Lung microvascular endothelial cell (primary cell): Measurements from ENCODE around the gene TMEM108. TPM values are rescaled to one million over a fixed set of nuclear protein-coding genes. Genes with fewer than 3 reads are reported as not detected.
A peak's percentile ranks its signal among the peaks of the same experiment; 100 is the strongest.

Experiments
- DNase-seq, 2 donors: peaks; one replicate each; pipeline versions ENCODE4 v3.0.0 to v3.0.0-alpha.2; 2010; ENCODE audit warnings: low read depth in 2 of 2
- total RNA-seq: library from RNA; depleted of rRNA; stranded (reverse); fragments of >200 nt; gene quantifications from 2 replicates; pipeline ENCODE4 v1.2.1, GENCODE V29; 2014

TMEM108 gene
- total RNA-seq, 1 donor from 2014 or later, result not detected

DNA sequence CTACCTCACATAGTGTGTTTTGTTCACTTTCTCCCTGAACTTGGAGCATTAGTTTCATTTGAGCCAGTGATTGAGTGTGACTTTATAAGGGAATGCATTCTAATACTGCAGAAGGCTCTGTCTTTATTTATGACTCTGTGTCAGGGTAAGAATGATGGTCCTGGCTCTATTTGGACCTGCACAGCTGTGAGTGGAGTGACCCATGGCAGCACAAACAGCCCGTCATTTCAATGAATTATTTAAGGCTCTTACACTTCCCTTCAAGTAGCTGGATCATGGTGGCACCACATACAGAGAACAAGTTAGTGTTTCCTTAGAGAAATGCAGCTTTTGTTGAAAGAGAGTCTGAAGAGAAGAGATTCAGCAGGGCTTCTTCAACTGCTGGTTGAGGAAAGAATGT is 16.4 kb downstream of the TMEM108 start:
- DNase-seq, result no peak

DNA sequence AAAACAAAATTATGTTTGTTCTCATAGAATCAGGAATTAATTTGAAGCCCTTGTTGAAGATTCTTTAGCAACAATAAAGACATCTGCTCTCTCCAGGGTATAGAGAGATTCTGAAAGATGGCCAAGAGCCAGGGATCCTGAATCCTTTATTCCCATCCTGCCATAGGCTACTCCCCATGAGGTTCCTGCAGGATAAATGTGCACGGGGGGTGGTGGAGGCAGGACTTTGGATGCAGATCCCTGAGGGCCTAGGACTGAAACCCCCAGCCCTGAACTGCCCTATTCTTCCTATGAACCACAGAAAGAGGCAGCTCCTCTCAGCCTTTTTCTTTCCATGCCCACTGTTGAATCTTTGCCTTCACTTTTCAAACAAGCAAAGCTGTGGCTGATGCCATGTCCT is 17.1 kb downstream of the TMEM108 start:
- DNase-seq, result no peak

DNA sequence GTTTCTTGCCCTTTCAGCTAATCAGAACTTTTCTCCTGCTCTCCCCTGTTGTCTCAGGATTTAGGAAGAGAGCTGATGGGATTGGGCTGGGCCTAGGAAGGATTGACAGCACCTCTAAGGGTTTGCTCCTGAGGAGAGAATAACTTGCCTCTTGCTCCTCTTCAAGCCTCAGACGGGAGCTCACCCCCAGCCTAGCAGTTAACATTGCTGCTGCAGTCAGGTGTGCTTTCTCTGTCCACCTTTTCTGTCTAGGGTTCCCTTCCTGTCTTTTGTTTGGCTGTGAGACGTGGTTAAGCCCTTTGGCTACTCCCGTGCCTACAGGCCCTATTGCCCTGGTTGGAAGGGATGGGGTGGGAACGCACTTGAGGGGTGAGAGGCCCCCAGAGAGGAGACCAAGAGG is 20.1 kb downstream of the TMEM108 start:
- no peak for DNase-seq

DNA sequence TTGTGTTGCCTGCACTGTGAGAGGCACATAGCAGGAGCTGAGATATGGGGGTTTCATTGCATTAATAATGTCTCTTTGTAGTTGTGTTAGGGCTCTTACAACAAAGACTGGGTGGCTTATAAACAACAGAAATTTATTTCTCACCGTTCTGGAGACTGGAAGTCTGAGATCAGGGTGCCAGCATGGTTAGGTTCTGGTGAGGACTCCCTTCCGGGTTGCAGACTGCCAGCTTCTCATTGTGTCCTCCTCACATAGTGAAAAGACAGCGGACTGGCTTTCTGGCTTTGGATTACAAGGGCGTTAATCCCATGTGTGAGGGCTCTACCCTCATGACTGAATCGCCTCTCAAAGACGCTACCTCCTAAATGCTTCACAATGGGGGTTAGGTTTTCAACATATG is 20.6 kb downstream of the TMEM108 start:
- DNase-seq, result no peak

DNA sequence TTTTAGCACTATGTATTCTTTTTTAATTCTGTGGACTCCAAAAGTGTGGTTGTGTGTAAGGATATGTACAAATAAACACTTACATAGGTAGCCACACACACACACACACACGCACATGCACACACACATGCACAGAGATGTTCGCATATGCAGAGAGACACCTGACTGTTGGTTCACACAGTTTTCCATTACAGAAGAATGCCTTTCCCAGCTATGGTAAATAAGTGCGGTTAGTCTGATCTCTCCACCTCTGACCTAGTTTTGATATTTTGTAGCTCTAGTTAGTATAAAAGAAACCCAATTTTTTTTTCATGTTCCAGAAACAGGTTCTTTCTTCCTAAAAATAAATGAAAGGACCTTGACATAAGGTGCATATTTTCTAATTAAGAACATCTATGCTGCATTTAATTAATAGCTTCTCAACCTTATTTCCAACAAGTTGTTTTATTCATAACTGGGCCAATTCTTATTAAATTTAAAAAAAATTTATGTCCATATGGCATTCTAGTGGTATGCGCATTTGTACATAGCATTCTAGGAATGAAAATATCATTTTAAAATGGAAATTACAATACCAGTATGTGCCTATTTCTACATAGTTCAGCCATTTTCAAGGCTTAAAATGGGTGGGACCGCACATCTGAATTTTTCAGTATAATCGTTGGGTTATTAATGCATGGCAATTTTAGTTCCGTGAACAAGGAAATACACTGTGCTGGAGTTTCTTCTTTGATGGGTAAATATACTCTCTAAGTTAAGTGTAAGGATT is 27.2 kb downstream of the TMEM108 start:
- no peak for DNase-seq

DNA sequence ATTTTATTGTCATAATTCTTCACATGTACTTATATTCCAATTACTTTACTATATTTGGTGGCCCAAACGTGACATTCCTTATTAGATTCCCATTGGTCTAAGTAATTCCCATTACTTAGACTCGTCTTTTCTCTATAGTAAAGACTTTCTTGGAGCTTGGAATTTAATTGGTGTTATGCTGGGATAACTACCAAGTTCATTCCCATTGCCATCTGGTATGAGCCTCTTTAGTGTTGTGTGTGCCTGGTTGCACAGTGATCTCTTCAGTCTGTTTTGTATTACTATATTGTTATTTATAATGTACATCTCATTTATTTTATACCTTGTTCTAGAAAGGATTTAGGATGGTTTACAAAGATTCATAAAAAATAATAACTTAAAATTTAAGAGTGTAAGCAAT is 27.8 kb downstream of the TMEM108 start:
- DNase-seq, result no peak

DNA sequence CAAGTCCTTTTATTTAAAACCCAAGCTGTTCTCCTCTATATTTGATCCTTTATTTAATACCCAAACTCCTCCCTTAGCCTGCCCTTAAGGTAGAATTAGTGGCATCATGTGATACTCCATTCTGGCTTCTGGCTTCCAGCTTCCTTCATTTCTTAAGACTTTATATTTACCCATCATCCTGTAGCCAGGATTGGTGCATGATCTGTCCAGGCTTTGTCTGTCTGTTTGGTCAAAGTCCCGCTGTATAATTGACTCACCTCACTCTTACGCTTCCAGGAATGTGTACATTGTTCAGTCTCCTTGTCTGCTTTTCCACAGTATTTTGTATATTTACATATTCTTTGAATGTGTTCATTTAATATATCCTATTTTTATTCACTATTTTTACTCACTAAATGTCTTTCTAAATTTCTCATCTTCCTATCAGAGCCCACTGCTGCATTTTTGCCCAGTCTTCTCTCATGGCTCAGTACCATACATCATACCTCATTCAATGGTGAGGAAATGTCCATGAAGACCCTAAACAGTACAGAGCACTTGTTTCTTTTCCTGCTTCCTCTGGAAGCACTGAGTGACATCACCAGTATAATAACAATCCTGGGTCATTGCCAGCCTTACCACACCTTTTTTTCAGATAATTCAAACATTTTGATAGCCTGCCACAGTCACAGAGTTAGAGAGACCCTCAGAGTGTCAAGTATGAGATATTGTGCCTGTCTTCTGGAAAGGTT is 31.5 kb downstream of the TMEM108 start:
- no peak for DNase-seq

DNA sequence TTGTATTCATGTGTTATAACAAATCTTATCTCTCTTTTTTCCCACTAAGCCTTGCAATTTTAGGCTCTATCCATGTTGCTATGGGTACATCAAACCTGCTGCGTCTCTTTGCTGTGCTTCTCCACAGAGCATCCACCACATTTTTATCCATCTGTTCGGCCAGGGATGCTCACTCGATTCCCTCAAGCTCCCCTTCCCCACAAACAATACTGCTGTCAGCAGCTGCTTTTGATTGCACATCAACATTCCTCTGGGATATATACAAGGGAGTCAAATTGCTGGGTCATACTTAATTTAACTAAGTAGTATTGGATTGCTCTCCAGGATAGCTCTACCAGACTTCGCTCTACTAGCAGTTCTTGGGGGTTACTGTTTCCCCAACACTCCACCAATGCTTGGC is 36.8 kb downstream of the TMEM108 start:
- DNase-seq, result no peak

DNA sequence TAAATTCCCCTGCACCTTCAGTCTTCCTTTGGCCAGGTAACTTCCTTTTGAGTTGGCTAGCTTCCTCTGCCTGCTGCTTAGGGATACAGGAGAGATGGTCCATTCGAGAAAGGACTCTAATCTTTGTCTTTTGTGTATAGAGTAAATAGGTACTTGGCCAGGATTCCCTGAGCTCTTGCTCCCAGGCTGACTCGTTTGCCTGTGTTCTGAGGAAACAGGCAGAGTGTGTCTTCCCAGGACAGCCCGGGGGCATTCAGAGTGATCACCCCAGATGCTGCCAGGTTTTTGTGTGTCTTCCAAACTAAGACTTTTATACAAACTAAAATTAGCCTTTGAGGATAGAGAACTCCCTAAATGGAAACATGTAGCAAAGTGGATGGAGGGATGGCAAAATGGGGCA is 39.5 kb downstream of the TMEM108 start:
- DNase-seq, result no peak

DNA sequence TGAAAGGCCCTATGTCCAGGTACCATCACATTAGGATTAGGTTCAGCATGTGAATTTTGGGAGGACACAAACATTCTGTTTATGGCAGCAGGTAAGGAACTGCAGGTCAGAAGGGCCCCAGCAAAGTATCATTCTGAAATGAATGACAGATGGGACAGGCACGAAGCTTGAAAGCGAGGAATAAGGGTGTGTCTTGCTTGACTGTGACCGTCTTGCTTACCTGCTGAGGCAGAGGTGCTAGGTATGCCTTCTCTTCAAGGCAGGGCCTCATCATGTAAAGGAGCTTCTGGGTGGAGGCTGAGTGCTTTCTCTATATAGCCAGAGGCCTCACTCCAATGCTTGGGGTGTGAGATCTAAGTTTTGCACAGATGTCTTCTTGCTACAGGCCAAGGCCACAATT is 41.4 kb downstream of the TMEM108 start:
- DNase-seq, result no peak

DNA sequence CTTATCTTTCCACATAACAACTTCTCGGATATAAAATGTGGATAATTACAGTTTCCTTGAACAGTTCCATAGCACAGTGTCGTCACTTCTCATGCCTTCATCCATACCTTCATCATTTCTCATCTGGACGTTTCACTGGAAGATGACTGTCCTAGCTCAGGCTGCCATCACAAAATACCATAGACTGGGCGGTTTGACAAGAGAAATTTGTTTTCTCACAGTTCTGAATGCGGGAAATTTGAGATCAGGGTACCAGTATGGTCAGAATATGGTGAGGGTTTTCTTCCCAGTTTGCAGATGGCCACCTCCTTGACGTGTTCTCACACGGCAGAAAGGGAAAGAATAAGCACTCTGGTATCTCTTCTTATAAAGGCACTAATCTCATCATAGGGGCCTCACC is 42.8 kb downstream of the TMEM108 start:
- DNase-seq, result no peak

DNA sequence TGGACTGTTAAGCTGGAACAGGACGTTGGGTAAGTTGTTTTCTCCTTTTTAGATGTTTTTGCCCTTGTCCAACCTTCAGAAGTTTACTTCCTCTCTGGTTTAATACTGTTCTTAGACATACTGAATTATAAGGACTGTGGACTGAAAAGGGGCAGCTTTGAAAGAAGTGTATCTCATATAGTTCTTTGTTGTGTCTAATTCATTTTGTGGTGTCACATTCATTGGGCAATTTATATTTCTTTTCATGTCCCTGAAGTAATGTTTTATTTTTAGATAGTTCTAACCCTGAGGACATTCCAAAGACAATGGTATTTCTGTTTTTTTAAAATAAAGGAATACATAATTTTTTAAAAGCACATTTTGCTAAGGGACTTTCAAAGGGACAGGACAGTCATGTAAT is 45.2 kb downstream of the TMEM108 start:
- DNase-seq, result no peak

DNA sequence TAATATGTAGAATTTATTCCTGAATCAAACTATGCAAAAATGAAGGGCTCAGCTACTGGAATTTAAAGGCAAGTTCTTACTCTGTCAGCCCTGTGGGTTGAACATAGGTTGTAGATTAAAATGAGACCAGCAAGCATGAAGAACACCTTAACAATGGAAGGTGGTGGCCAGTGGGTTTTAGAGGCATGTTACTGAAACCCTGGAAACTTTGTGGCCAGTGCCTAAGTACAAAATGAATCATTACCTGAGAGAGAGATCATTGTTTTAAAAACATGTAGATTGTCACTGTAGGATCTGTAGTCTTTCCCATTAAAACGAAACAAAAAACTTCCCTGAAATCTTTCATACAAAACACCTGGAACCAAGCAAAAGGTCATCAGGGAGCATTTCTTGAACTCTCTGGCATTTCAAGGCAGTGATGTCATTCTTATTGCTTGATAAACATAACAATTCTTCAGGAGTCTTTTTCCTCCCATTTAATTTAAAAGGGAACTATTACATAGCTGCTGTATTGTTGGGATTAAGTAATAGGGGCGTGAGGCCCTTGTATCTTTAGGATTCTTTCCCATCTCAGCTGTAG is 51.8 kb downstream of the TMEM108 start:
- no peak for DNase-seq

DNA sequence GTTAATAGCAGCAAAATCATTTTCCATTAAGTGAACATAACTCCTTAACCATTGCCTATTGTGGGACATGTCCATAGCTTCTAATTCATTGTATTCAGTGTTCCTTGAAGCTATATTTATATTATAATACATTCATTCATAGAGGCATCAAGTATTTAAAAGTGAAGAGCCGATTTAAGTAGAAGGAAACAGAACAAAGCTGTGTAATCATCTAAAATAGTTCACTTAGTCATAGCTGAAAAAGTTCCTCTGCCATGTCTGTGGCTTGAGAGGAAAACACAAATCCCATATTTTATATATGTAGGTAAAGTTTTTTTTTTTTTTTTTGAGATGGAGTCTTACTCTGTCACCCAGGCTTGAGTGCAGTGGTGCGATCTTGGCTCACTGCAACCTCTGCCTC is 54.5 kb downstream of the TMEM108 start:
- DNase-seq, result no peak

DNA sequence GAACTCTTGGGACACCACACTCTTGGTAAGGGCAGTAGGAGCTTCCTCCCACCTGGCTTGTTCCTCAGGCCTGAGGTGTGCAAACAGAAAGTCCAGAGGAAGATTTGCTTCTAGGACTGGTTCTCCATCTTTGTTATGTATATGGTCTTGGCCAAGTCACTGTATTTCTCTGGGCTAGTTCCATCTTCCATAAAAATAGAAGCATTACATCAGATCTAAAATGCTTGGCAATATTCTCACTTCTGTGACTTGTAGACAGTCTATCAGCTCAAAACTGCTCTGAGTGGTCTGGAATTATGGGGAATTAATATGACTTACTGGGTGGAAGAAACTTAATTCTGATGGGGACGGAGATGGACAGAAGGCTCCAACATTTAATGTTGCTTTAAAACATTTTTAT is 55.2 kb downstream of the TMEM108 start:
- no peak for DNase-seq

DNA sequence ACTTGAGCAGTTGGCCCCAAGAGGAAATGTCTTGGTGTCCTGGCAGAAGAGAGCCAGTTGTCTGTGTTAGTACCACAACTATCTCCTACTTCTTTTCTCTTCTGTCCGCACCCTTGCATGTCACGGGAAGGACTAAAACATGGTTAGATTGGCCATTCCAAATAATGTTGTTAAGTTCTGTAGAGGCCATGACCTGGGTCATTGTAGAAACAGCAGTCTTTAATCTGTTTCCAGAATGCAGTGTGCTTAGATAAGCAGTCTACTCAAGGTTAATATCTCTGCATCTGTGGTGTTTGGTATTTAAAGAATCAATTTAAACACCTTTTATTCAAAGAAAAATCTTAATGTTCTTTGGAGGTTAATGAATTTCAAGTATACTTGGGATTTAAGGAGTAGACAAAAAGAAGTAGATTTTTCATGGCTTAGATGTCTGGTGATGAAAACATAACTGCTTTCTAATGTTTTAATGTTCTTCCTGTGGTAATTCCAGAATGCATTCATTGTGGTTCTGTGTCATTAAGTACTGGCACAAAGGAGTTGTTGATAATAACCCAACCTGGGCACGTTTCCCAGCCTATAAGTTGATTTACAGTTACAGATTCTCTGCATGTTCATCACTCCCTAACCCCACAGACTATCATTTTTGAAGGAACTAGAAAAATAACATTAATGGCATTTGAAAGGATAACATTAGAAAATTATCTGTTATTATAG is 58.9 kb downstream of the TMEM108 start:
- DNase-seq, result no peak

DNA sequence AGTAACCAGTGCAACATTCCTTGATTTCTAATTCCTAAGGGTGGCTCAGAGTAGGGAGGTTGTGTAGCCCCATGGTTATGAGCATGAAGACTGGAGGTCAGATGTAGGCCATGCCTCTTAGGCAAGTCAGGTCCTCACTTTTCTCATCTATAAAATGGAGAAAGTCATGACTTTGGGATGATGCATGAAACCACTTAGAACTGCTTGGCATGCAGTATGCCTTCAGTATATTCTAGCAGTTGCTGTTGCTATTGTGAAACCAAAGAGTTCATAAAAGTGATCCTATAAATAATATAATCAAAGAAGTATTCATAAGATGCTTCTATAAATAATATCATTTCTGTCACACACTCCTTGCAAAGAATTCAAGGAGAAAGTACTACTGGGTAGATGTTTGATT is 65.5 kb downstream of the TMEM108 start:
- no peak for DNase-seq

DNA sequence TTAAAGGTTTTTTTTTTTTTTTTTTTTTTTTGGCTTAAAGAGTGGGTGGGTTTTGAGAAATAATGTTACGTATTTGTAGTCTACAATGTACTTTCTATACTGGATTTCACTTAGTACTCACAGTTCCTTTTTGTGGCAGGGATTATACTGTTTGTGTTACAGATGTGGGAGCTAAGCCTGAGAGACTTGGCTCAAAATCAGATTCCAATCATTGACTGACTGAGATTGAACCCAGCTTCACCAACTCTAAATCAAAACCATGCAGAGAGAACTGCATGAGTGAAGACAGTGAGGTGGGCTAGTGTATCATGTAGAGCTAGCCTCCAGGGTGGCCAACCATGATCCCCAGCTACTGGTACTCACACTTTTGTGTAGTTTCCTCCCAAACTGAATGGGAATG is 68.0 kb downstream of the TMEM108 start:
- no peak for DNase-seq

DNA sequence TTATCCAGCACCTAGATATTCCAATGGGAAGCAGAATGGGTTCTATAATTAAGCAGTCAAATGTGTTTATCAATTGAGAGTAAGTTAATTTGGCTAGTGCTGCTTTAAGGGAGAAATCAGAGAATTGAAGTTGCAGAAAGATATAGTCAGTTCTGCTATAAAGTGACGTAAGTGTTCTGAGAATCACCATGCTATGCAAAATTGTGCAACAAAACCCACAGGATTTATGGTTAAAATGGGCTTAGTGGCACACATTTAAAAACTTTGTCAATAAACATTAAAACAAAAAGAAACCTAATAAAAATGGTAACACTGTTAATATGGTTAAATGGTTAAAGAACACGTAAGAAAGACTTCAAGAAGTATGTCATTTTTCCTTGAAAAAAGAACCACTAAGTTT is 74.5 kb downstream of the TMEM108 start:
- no peak for DNase-seq

DNA sequence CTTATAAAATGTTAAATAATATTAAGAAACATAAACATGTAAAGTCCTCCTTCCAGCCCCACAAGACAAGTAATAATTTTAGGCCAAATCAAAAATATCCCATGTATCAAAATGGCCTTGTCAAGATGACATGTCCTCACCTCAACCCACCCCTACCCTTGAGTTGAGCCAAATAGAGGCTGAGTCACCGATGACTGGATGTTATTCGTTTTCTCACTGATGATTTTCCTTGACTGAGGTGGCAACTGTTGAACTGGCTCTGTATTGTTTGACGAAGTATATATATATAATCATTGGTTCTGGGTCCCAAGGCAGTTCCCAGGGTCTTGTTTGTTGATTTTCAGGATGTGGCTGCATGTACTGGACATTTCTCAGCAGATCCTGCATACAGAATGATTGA is 75.3 kb downstream of the TMEM108 start:
- peak in 1 of 2 donors; percentile 22 for DNase-seq

DNA sequence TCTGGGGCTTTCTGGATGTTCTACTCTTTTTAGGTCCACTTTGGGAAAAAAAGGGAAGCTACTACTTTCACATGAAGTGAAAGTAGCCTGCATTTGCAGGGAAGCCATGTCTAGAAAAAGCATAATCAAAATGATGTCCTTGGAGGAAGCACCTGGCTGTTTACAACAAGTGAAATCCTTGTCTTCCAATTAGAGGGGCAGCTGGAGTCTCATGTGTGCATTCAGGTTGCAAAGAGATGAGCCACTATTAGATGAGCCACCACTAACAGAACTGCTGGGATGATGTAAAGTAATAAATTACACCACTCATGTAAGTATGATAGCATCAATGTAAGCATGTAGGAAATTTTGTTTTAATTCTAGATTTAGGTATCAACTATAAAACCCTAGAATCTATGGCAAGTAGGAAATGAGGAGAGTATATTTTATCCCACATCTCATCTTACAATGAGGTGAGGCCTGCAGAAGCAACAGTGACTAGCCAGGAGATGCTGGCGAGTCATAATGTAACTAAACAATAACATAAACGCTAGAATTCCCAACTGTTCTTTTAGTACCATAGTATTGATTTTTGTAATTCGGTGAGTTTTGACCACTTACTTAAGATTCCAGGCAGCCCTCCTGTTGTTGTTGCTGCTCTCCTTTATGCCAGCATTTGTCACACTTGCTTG is 75.9 kb downstream of the TMEM108 start:
- DNase-seq, result no peak

DNA sequence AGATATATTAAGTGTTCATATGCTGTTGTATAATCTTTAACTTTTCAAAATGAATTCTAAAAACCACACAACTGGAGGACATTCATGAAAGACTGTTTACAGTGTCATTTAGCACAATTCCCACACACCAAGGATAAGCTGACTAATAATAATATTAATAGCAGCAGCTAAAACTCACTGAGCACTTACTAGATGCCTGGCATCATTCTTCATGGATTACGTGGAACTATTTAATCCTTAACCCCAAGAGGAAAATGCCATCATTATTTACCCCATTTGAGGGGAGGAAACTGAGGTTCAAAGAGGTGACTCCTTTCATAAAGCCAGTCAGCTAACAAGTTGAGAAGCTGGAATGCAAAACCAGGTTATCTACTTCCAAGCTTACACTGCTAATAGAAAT is 77.0 kb downstream of the TMEM108 start:
- DNase-seq, result no peak
